ENCODE measurements around the gene RNF180. TPM values are rescaled to one million over a fixed set of nuclear protein-coding genes. Genes with fewer than 3 reads are reported as not detected.
A peak's percentile ranks its signal among the peaks of the same experiment; 100 is the strongest.

The RNF180 gene
- total and polyA plus RNA-seq, 2 donors (not counting 3 experiments of a cell fraction or from before 2014, with no cell fraction given), result 0.62 to 5.6 TPM

DNA sequence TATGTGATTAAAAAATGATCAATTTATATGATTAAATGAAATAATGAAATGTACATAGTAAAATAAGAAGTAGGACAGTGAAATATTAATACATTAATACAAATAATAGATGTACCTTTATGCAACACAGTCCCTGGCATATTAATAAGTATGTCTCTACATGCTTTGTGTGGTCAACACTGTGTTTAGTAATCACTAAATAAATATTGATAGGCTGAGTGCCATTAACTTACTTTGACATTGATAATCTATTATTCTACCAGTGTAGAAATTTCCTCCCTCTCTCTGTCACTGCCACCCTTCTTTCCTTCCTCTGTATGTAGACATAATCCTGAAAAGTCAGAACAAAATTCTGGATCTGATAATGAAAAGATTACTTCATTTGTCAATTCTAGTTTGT is 43.7 kb downstream of the RNF180 start:
- FAIRE-seq (no peak), DNase-seq (ENCODE audit: low read depth, low spot score) (no peak)
- CTCF ChIA-PET, result interaction anchor here (0.8 to 6.5 kb wide), 4 partner anchors 19 to 403 kb away, joined by 3 to 103 read pairs (median 5); no protein-coding TSS in a partner anchor
- no peak overlapping the region for H3K4me2 ChIP-seq (ENCODE audit: insufficient read depth, low read length)
- H3K9me3 ChIP-seq (replicated peaks; ENCODE audit: control insufficient read depth, insufficient read depth, low read length), result no peaks in the 10 kb centered on the region
- no peak overlapping the region for H2AFZ ChIP-seq (ENCODE audit: low read depth, low read length)
- intact Hi-C loops (cut with micrococcal nuclease) (loop anchor here (5.0 kb wide), 2 partner anchors 247 to 807 kb away; partner anchors contain the start of gene HTR1A), dilution Hi-C loops (cut with MboI; ENCODE audit: extremely low pct_ligation_motif_present, low sequenced_read_pairs) (no loop called here)
- H4K20me1 ChIP-seq (replicated peaks; ENCODE audit: control insufficient read depth, extremely low read depth, insufficient read depth, low read length), result no peaks in the 10 kb centered on the region
- no TSS peak for BruUV-seq (replicated peaks)
- no peak overlapping the region for H3K9ac ChIP-seq (replicated peaks; ENCODE audit: extremely low read depth, insufficient read depth, low read length)
- no peaks in the 10 kb centered on the region for H3K27me3 ChIP-seq (ENCODE audit: control insufficient read depth in 2 of 2, insufficient read depth in 2 of 2, low read length in 2 of 2)
- POLR2A ChIA-PET, result no interaction called here
- H3K4me1 ChIP-seq (ENCODE audit: control insufficient read depth, extremely low read depth, insufficient read depth, low read length), result peaks cover 19% of the 10 kb centered on the region
- H3K27ac ChIP-seq (ENCODE audit: insufficient read depth, low read depth, low read length), result no peak overlapping the region
- H3K79me2 ChIP-seq (ENCODE audit: control insufficient read depth, insufficient read depth, low read length), result no peaks in the 10 kb centered on the region
- no peaks in the 10 kb centered on the region for H3K36me3 ChIP-seq (ENCODE audit: control insufficient read depth in 2 of 2, extremely low read depth in 1 of 2, insufficient read depth in 2 of 2, low read length in 2 of 2)
- no peak overlapping the region for H3K4me3 ChIP-seq (replicated peaks in 1 of 3; ENCODE audit: insufficient read depth in 1 of 3, low read depth in 1 of 3, low read length in 3 of 3)
- peaks cover 2% of the 10 kb centered on the region for H3K9me1 ChIP-seq (replicated peaks; ENCODE audit: control insufficient read depth, extremely low read depth, insufficient read depth, low read length)
- TF ChIP-seq EZH2 (IDR thresholded peaks at IDR 0.05; ENCODE audit: borderline replicate concordance, low read depth, low read length, severe bottlenecking) (no peak), GATA2 (IDR thresholded peaks at IDR 0.05; ENCODE audit: insufficient read depth, insufficient read length, low read depth, low read length) (no peak), JUN (IDR thresholded peaks at IDR 0.05; ENCODE audit: borderline replicate concordance, insufficient read depth, insufficient read length, low read depth) (no peak)

DNA sequence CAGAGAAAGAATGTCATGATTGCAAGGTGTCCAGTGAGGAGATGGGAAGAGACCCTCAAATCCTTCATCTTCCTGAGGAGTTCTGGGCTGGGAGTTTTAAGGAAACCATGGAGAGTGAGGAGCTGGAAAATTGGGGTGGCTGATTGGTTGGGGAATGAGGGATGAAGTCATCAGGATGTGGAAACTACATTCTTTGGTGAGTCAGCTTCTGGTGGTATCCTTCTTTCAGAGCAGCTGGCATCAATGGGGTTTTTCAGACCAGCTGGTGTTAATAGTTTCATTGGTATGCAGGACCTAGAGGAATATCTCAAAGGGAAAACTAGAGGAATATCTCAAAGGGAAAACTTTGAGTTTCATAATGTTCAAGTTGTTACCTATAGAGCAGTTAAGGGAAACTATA is 45.2 kb downstream of the RNF180 start:
- Histone ChIP-seq H3K79me2 (ENCODE audit: control insufficient read depth, insufficient read depth, low read length) (no peaks in the 10 kb centered on the region), H3K36me3 (ENCODE audit: control insufficient read depth in 2 of 2, extremely low read depth in 1 of 2, insufficient read depth in 2 of 2, low read length in 2 of 2) (no peaks in the 10 kb centered on the region), H3K9me3 (replicated peaks; ENCODE audit: control insufficient read depth, insufficient read depth, low read length) (no peaks in the 10 kb centered on the region), H2AFZ (ENCODE audit: low read depth, low read length) (peak overlapping the region; percentile 34), H3K9me1 (replicated peaks; ENCODE audit: control insufficient read depth, extremely low read depth, insufficient read depth, low read length) (peaks cover 2% of the 10 kb centered on the region), H4K20me1 (replicated peaks; ENCODE audit: control insufficient read depth, extremely low read depth, insufficient read depth, low read length) (no peaks in the 10 kb centered on the region), H3K4me2 (ENCODE audit: insufficient read depth, low read length) (peak overlapping the region; percentile 32), H3K4me3 (replicated peaks in 1 of 3; ENCODE audit: insufficient read depth in 1 of 3, low read depth in 1 of 3, low read length in 3 of 3) (no peak overlapping the region), H3K9ac (replicated peaks; ENCODE audit: extremely low read depth, insufficient read depth, low read length) (no peak overlapping the region), H3K27ac (ENCODE audit: insufficient read depth, low read depth, low read length) (peak overlapping the region; percentile 56), H3K27me3 (ENCODE audit: control insufficient read depth in 2 of 2, insufficient read depth in 2 of 2, low read length in 2 of 2) (no peaks in the 10 kb centered on the region), H3K4me1 (ENCODE audit: control insufficient read depth, extremely low read depth, insufficient read depth, low read length) (peaks cover 19% of the 10 kb centered on the region)
- dilution Hi-C loops (cut with MboI; ENCODE audit: extremely low pct_ligation_motif_present, low sequenced_read_pairs), result no loop called here
- CTCF ChIA-PET, result interaction anchor here (0.6 to 6.5 kb wide), 4 partner anchors 10 to 401 kb away, joined by 3 to 103 read pairs (median 22); no protein-coding TSS in a partner anchor
- intact Hi-C loops (cut with micrococcal nuclease), result loop anchor here (5.0 kb wide), 1 partner anchor 296 kb away; the partner anchor contains the start of gene RGS7BP
- POLR2A ChIA-PET, result no interaction called here
- BruUV-seq (replicated peaks), result no TSS peak
- DNase-seq (ENCODE audit: low read depth, low spot score), result peak; percentile 83
- TF ChIP-seq GATA2 (IDR thresholded peaks at IDR 0.05; ENCODE audit: insufficient read depth, insufficient read length, low read depth, low read length) (no peak), FOS (IDR thresholded peaks at IDR 0.05; ENCODE audit: borderline replicate concordance, insufficient read depth, low read length) (peak; percentile 85), JUN (IDR thresholded peaks at IDR 0.05; ENCODE audit: borderline replicate concordance, insufficient read depth, insufficient read length, low read depth) (peak; percentile 97), POLR2AphosphoS5 (IDR thresholded peaks at IDR 0.05; ENCODE audit: insufficient read depth, low read depth, low read length) (peak; percentile 46)
- peak; percentile 96 for FAIRE-seq

Data from endothelial cell of umbilical vein (primary cell).